Putamen (tissue), 1 donor: ENCODE measurements around the gene LHB.

ENCODE experiments used
- DNase-seq: peaks from one replicate; pipeline ENCODE4 v3.0.0-alpha.2; 2016; ENCODE audit warnings: low spot score

Gene LHB

GRCh38 chr19:48975947-48976847 lies 40.7 kb downstream of the LHB start:
- DNase-seq = no peak

- DNase-seq = no peak
Measured at GRCh38 chr19:48970923-48971395, 45.9 kb downstream of the LHB start.

- DNase-seq = no peak
Measured at GRCh38 chr19:48970139-48970766, 46.6 kb downstream of the LHB start.

- no peak for DNase-seq
Measured at GRCh38 chr19:48969276-48970138, 47.4 kb downstream of the LHB start.

GRCh38 chr19:48968813-48969218 lies 48.1 kb downstream of the LHB start:
- no peak for DNase-seq

GRCh38 chr19:48968179-48968661 lies 48.7 kb downstream of the LHB start:
- DNase-seq = no peak

GRCh38 chr19:48967346-48968178 lies 49.3 kb downstream of the LHB start:
- DNase-seq = no peak

- no peak for DNase-seq
Measured at GRCh38 chr19:48966541-48967345, 50.1 kb downstream of the LHB start.
